ENCODE results near the gene CBLB. TPM values are rescaled to one million over a fixed set of nuclear protein-coding genes. Genes with fewer than 3 reads are reported as not detected.

The CBLB gene
- polyA plus RNA-seq, 1 experiment, result 24.7 TPM

- TF ChIP-seq, protein P1, sequence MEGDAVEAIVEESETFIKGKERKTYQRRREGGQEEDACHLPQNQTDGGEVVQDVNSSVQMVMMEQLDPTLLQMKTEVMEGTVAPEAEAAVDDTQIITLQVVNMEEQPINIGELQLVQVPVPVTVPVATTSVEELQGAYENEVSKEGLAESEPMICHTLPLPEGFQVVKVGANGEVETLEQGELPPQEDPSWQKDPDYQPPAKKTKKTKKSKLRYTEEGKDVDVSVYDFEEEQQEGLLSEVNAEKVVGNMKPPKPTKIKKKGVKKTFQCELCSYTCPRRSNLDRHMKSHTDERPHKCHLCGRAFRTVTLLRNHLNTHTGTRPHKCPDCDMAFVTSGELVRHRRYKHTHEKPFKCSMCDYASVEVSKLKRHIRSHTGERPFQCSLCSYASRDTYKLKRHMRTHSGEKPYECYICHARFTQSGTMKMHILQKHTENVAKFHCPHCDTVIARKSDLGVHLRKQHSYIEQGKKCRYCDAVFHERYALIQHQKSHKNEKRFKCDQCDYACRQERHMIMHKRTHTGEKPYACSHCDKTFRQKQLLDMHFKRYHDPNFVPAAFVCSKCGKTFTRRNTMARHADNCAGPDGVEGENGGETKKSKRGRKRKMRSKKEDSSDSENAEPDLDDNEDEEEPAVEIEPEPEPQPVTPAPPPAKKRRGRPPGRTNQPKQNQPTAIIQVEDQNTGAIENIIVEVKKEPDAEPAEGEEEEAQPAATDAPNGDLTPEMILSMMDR (IDR thresholded peaks at IDR 0.05; ENCODE audit: low read depth, low read length), result no peak
- no peak for DNase-seq (ENCODE audit: low read depth, low spot score)
- no peaks in the 10 kb centered on the region for H3K27me3 ChIP-seq (ENCODE audit: control insufficient read depth, insufficient read depth, low read length)
- H3K4me3 ChIP-seq (ENCODE audit: low read depth, low read length), result peak overlapping the region; percentile 84
- H3K27ac ChIP-seq (ENCODE audit: low read depth, low read length), result peak overlapping the region; percentile 77
- H3K9me3 ChIP-seq (ENCODE audit: control insufficient read depth, insufficient read depth, low read length), result no peaks in the 10 kb centered on the region; the same call in 1 of the 2 replicates
- POLR2A ChIA-PET, result interaction anchor here (2.0 kb wide), 1 partner anchor 45 kb away, joined by 9 read pairs; no protein-coding TSS in a partner anchor
- CTCF ChIA-PET, result interaction anchor here (0.5 to 1.6 kb wide), 4 partner anchors 114 to 303 kb away, joined by 3 to 4 read pairs (median 4); no protein-coding TSS in a partner anchor
Measured at GRCh38 chr3:105867712-105868430, 941 bp downstream of the CBLB start.

DNA sequence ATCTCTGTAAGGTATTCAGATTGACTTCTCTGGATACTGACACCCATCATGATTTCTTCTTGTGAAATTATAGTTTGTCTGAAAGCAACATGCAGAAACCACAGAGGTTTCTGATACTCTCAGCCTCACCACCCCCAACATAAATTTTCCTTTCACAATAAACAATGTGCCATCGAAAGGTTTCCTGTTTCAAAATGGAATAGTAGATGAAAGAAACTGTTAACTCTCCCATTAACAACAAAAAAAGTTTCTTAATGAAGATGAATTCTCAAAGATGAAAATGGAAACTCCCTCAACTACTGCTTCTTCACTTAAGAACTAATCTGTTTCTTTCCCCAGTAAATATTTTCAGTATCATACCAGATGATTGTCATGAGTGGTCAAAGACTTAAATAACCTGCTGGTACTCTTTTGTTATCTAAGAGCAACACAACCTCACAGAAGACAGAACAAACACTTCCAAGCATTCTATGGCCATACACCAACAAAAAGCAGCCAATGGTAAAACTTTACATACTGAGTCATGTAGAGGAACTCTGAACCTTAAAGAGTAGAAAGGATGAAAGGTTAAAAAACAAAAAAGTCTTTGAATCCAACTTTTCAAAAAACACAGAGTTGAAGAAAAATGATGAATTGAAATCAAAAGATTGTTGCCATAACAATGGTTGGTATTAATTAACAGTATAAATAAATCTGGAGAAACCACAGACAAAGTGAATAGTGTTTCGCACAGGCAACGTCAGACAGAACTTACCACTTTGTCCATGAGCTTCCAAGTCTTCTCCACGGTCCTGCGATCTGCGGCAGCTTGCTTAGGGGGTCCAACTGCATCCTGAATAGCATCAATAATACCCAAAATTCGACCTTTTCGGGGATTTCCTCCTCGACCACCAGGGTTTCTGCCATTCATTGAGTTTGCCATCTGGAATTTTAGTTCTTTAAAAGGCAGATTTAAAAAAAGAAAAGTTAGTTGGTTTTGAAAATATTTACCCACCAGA is 1.9 kb downstream of the CBLB start:
- peak overlapping the region; percentile 84 for H3K4me3 ChIP-seq (ENCODE audit: low read depth, low read length)
- no peak overlapping the region for H3K27ac ChIP-seq (ENCODE audit: low read depth, low read length)
- no peak for DNase-seq (ENCODE audit: low read depth, low spot score)
- CTCF ChIA-PET, result interaction anchor here (0.6 to 1.6 kb wide), 3 partner anchors 115 to 709 kb away, joined by 3 to 4 read pairs (median 3); no protein-coding TSS in a partner anchor
- no peaks in the 10 kb centered on the region; the same call in 1 of the 2 replicates for H3K9me3 ChIP-seq (ENCODE audit: control insufficient read depth, insufficient read depth, low read length)
- POLR2A ChIA-PET, result no interaction called here
- TF ChIP-seq, protein P1 (IDR thresholded peaks at IDR 0.05; ENCODE audit: low read depth, low read length), result no peak
- H3K27me3 ChIP-seq (ENCODE audit: control insufficient read depth, insufficient read depth, low read length), result no peaks in the 10 kb centered on the region

- H3K9me3 ChIP-seq (ENCODE audit: control insufficient read depth, insufficient read depth, low read length), result no peaks in the 10 kb centered on the region; the same call in 1 of the 2 replicates
- ChIA-PET POLR2A (no interaction called here), CTCF (no interaction called here)
- H3K27ac ChIP-seq (ENCODE audit: low read depth, low read length), result no peak overlapping the region
- no peak for DNase-seq (ENCODE audit: low read depth, low spot score)
- H3K27me3 ChIP-seq (ENCODE audit: control insufficient read depth, insufficient read depth, low read length), result no peaks in the 10 kb centered on the region
- H3K4me3 ChIP-seq (ENCODE audit: low read depth, low read length), result peak overlapping the region; percentile 84
- TF ChIP-seq, protein P1 (IDR thresholded peaks at IDR 0.05; ENCODE audit: low read depth, low read length), result no peak
Measured at GRCh38 chr3:105865867-105866350, 2.9 kb downstream of the CBLB start.

GRCh38 chr3:105865016-105865623 is 3.7 kb downstream of the CBLB start:
- TF ChIP-seq, protein P1 (IDR thresholded peaks at IDR 0.05; ENCODE audit: low read depth, low read length), result no peak
- no peak overlapping the region for H3K27ac ChIP-seq (ENCODE audit: low read depth, low read length)
- ChIA-PET POLR2A (no interaction called here), CTCF (interaction anchor here (1.1 kb wide), 1 partner anchor 744 kb away, joined by 3 read pairs; no protein-coding TSS in a partner anchor)
- DNase-seq (ENCODE audit: low read depth, low spot score), result no peak
- no peak overlapping the region for H3K4me3 ChIP-seq (ENCODE audit: low read depth, low read length)
- no peaks in the 10 kb centered on the region for H3K27me3 ChIP-seq (ENCODE audit: control insufficient read depth, insufficient read depth, low read length)
- H3K9me3 ChIP-seq (ENCODE audit: control insufficient read depth, insufficient read depth, low read length), result no peaks in the 10 kb centered on the region; the same call in 1 of the 2 replicates

Measured in AG04450 (cell line).